Stimulated activated CD4-positive, alpha-beta T cell treated with anti-CD3 and anti-CD28 coated beads, Interleukin-1b, Interleukin-23, amount 100 ng/mL, for 24 hours (primary cell): ENCODE results near the gene ZNF165.
A peak's percentile ranks its signal among the peaks of the same experiment; 100 is the strongest.
"Not testable (repeated sequence)": the region's sequence is repeated elsewhere in the genome, so short reads cannot be mapped to it uniquely, and the experiment has no call there.

Source experiments
- DNase-seq, 4 experiments: peaks; one replicate each; pipeline ENCODE4 v3.0.0-alpha.2; 2020; ENCODE audit warnings: low read depth in 4 of 4, low spot score in 1 of 4

The ZNF165 gene

DNA sequence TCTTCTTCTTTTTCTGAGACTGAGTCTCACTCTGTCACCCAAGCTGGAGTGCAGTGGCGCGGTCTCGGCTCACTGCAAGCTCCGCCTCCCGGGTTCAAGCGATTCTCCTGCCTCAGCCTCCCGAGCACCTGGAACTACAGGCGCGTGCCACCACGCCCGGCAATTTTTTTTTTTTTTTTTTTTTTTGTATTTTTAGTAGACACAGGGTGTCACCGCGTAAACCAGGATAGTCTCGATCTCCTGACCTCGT lies at the start of gene ZNF165:
Gene ZNF165 (plus strand): TSS at position 188 of the 250 bp plus-strand sequence. CDS start 4,913 bp downstream, outside the sequence.
- peak in 1 of 4 experiments; percentile 4 for DNase-seq

DNA sequence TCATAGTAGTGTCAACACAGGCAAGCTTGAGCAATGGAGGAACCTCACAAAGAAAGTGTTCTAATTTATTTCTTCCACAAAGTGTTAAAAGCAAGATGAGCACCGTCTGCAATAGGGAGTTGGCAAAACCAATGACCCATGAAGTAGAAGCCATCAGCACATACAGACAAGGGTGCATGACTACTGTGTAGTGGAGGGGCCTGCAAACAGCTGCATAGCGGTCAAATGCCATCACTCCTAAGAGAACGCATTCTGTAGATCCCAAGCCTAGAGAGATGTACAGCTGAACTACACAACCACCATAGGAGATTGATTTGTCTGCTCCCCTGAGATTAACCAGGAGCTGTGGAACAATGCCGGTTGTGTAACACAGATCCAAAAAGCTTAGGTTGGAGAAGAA lies 26.8 kb upstream of the ZNF165 start:
- DNase-seq: no peak

DNA sequence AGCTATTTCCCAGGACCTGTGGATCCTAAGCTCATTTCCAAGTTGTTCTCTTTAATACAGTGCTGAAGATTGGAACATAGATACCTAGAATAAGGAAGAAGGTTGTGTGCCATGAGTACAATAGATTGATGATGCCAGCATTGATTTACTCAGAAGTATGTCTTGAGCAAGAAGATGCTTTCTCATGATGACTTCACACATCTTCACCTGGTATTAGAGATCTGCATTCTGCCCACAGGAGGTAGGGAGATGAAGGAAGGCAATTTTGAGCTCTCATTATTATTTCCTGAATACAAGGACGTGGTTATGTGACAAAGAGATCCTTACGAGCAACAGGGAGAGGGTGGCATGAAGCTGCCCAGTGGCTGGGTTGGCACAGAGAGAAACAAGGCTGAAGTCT lies 20.0 kb upstream of the ZNF165 start:
- no peak for DNase-seq

DNA sequence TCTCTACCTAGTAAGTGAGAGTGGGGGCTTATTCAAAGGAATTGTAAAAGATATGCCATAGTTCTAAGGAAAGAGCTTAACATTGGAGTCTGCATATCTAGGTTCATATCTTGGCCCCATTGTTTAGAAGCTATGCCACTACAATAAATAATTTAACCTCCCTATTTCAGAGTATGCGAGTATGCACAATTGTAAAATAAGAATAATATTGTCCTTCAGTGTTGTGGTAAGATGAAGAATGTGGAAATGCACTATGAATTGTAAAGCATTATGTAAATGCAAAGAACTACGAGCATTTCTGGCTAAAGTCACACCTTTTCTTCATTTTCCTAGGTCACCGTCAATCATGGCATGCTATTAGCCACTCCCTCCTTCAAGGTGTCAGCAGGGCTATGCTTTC lies 16.1 kb upstream of the ZNF165 start:
- no peak for DNase-seq

DNA sequence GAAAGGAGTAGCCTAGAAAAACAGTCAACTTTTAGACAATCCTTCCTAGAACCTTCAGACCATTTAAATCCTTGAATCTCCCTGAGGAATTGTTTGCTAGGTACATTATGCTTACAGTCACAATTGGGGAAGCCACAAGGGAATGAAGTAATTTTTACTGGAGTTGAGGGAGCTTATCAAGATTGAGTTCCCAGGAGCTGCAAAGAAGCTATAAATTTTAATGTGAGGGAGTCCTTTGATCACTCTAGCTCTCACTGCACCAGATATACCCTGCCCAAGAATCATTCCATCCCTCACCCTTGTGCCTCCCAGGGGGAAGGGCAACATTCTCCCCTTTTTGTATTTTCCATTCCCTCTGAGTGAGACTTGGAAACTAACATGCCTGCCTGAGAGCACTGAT lies 12.3 kb upstream of the ZNF165 start:
- DNase-seq: no peak

DNA sequence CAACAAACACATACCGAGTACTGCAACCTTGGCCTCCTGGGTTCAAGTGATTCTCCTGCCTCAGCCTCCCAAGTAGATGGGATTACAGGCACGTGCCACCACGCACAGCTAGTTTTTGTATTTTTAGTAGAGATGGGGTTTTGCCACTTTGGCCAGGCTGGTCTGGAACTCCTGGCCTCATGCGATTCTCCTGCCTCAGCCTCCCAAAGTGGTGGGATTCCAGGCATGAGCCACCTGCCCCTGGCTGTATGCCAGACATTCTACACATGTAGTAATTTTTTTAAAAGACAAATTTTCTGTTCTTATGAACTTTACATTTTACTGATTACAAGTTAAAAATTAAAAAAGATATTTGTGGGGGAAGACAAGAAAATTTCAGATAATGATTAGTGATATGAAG lies 9.4 kb upstream of the ZNF165 start:
- DNase-seq: not testable (repeated sequence)

DNA sequence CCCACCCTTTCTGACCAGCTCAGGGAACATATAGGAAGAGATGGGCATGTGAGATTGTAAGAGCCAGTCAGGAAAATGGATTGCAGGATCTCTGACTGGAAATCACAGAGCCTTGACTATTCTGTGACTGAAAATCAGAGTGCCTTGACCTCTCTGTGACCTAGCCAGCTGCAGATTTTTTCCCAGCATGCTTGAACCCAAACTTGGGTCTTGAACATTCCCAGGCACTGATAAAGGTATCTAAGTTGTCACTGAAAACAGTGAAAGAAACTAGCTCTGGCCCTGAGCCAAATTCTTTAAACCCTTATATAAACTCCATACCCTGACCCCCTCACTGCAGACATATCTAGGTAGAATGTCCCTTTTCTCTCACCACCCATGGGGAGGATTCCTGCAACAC lies 2.3 kb upstream of the ZNF165 start:
- DNase-seq: no peak

DNA sequence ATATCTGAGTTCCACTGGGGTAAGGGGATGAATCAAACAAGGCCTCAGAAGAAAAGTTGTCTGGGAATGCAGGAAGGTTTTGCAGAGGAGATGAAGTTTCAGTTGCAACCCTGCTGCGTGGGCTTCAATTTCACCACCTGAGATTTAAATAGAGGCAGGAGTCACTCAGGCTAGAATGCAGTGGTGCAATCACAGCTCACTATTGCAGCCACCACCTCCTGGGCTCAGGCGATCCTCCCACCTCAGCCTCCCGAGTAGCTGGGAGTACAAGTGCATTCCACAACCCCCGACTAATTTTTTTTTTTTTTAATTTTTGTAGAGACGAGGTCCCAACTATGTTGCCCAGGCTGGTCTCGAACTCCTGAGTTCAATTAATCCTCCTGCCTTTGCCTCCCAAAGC lies 1.5 kb upstream of the ZNF165 start:
- DNase-seq: no peak

DNA sequence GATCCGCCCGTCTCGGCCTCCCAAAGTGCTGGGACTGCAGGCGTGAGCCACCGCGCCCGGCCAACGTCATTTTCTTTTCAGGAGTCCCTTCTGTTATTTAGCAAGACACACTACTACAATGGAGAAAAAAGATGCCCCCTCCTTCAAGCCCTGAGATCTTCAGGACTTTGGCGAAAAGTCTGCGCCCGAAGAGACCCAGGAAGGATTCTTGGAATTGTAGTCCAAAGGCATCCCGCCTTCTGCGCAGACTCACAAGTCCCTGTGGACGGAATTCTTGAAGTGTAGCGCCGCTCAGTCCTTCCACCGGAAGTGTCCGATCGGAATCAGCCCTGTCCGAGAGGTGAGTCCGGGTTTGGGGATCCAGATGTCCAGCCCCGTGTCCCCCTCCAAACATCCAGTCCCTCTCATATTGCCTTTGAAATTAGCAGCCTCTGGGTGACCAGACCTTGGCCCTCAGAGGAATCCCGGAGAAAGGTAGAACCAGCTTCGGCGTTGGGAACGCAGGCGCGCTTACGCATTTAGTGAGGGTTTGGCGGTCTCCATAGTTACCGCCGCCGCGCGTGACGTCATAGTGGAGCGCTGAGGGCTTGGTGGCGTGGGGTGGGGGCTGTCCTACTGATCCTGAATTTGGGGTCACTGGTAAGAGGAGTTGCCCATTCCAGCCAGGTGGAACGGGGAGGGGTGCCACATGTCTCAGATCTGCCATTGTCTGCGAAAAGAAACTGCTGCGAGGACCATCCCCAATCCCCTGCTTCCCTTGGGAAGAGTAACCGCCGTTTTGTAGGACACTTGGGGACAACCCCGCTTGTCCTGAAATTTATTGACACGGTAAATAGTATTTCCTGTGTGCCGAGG lies 490 bp downstream of the ZNF165 start:
- peak; percentile 80 to 87 (median 83) for DNase-seq

DNA sequence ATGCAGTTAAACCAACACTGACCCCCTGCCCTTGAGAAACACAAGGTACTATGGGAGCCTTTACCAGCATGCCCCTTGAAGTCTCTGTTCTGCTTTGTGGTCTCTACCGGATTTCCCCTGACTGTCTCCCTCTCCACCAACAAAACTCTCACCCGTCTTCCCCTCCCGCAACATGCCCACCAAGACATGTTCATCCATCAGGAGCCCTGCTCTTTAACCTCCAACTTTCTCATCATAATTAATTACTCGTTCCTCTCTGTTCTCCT lies 1.1 kb downstream of the ZNF165 start:
- no peak for DNase-seq

DNA sequence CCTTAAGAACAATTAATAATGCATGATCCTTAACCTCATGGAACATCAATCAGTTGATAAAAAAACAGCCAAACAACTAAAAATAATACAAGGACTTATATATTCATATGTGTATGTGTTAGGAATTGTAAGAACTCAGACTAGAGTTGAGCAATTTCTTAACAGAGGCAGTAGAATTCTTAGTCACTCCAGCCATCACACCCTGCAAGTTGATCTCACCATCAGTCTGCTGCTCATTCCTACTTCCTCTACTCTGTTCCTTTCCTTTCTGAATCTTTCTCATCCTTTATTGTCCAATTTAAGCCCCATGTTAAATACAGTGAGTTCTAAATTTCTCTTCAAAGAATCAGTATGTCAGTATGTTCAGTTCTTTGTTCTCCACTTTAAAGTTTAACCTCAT lies 2.6 kb downstream of the ZNF165 start:
- no peak for DNase-seq

DNA sequence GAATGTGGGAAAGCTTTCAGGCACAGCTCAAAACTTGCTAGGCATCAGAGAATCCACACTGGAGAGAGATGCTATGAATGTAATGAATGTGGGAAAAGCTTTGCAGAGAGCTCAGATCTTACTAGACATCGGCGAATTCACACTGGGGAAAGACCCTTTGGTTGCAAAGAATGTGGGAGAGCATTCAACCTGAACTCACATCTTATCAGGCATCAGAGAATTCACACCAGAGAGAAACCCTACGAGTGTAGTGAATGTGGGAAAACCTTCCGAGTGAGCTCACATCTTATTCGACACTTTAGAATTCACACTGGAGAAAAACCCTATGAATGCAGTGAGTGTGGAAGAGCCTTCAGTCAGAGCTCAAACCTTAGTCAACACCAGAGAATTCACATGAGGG lies 8.7 kb downstream of the ZNF165 start:
- no peak for DNase-seq

DNA sequence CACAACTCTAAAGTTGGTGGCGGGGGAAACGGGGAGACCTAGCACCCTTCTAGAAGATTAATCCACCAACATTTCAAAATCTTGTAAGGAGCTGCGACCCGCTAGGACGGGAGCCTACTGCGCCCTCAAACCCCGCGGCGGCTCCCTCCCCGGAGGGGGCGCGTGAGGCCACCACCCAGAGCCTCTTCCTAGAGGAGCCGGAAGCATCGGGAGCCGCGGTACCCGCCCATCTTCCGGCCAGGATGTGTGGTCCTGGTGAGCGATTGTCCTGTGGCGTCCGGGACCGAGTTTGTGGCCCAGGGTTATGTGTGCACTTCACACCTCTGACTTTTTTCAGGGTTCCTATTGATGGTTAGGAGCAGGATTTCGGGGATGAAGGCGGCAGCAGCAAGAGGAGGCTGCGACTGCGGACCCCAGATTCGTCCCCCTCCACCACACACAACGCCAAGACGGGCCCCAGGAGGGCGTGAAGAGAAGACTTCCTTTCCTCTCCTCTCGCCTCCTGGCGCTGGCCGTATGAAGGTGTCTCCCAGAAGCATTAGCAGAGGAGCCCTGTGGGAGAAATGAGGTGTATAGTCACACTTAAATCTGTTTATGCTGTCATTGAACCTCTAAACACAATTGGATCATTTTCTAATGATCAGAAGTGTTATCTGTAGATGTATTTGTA lies 10.7 kb downstream of the ZNF165 start:
- no peak for DNase-seq

DNA sequence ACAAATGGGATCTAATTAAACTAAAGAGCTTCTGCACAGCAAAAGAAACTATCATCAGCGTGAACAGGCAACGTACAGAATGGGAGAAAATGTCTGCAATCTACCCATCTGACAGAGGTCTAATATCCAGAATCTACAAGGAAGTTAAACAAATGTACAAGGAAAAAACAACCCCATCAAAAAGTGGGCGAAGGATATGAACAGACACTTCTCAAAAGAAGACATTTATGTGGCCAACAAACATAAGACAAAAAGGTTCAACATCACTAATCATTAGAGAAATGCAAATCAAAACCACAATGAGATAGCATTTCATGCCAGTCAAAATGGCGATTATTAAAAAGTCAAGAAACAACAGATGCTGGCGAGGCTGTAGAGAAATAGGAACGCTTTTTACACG lies 21.9 kb downstream of the ZNF165 start:
- not testable (repeated sequence) for DNase-seq

DNA sequence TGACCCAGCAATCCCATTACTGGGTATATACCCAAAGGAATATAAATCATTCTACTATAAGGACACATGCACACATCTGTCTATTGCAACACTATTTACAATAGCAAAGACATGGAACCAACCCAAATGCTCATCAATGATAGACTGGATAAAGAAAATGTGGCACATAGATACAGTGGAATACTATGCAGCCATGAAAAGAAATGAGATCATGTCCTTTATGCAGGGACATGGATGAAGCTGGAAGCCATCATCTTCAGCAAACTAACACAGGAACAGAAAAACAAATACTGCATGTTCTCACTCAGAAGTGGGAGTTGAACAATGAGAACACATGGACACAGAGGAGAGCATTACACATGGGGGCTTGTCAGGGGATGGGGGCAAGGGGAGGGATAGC lies 22.3 kb downstream of the ZNF165 start:
- DNase-seq: not testable (repeated sequence)

DNA sequence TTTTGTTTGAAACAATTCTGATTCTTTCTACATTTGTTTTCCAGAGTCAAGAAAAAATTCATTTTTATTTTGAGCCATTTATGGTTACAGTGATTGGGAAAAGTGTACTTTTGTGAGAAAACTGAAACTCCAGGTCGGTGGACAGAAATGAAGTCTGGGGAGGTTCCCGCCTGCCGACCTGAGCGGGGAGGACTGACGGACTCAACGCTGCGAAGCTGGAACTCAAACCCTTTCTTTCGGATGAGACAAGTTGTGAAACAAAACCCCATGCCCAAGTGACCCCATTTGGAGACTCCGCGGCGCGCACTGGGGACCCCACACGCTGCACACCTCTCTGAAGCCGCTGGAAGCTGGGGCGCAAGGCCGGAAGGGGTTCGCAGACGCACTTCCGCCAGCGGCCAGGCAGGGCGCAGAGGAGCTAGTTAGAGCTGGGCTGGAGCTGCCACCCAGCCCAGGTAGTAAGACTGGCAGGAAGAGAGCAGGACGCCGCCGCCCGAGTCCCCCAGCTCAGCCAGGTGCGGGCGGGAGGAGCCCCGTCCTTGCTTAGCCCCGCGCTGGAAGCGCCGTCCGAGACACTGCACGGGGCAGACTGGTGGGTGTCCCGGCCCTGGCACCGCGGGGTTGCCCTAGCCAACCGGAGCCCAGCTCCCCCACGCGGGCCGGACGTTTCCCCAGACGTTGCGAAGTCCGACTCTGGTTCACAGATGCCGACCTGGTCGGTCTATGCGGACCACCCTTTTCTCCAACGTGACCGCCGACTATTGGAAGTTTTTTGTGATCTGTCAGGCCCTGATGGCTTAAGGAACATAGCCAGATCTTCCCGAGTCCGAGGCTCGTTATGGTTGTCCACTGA lies 24.2 kb downstream of the ZNF165 start:
- peak; percentile 49 to 71 (median 62) for DNase-seq

DNA sequence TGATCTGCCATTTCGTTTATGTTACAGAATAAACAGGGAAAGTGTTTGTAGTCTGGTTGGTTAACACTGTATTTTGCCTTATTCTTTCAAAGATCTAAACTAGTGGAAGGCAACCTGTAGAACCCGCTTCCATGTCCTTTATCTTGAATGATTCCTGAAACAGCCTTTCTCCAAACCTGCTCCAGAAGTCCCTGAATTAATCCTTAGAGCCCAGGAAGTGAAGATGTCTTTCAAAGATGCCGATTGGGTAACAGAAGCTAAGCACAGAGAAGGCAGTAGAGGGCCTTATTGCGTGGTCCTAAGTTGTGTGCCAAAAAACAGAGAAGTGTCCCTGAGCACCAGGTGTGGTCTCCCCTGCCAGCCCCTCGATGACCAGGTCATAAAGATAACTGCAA lies 24.9 kb downstream of the ZNF165 start:
- DNase-seq: no peak

DNA sequence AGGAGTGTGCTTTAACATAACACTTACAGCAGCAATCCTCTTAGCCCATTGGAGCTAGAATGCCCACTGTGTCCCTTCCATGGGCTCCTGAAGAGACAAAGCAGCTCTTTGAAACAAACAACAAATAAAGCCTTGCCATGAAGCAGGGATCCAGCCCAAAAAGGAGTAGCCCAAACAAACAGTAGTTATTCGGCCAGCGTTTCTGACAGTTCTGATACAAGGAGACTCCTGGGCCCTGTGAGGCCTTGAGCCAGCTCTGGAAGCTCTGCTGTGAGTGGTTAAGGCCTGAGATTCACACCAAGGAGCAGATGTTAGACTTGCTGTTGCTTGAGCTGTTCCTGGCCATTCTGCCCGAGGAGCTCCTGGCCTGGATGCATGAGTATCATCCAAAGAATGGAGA lies 27.1 kb downstream of the ZNF165 start:
- no peak for DNase-seq

DNA sequence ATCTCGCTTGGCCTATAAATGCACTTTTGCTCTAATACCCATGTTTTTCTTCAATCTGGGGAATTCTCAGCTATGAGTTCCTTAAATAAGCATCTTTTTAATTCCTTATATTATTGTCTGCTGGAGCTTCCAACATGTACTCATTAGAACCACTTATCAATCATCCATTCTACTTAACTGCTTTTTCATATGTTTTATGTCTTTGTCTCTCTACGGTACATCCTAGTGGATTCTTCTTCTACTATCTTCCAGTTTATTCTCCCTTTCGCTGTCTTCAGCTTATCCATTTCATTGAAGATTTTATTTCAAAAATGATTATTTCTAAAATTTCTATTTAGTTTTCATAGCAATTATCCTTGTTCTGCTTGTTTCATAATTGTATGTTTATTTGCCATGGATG lies 31.6 kb downstream of the ZNF165 start:
- DNase-seq: no peak

DNA sequence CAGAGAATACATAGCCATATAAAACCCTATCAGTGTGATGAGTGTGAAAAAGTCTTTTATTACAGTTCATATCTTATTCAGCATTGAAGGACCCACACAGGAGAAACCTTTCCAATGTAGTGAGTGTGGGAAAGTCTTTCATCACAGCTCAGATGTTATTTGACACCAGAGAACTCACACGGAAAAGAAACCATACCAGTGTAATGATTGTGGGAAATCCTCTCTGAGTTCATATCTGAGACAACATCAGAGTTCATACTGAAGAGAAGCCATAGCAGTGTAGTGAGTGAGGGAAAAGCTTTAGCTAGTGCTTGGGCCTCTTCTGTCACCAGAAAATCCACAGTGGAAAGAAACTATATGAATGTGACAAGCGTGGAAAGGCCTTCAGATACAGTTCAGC lies 35.4 kb downstream of the ZNF165 start:
- no peak for DNase-seq

DNA sequence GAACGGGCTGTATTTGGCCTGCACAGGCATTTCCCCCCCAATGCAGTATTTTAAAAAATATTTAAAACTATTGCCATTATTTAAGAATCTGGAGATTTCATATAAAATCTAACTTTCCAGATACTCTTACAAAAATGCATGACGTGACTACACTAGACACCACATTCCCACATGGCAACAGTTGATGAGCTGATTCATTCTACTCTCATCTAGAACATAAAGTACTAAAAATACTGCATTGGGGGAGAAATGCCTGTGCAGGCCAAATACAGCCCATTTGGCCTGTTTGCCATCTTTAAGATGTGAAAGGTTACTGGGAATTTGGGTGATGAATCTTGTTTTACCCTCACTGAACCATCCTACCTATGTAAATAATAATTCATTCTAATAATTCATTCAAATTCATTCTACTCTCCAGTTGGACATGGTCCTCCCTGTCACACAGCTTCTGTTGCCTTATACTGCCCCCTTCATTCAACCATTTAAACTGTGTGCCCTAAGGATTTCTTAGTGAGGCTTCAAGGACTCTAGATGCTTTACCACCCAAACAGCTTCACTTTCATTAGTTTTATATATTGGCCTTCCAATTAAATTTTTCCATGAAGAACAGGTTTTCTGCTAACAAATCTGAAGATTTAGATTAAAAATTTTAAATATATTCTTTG lies 37.1 kb downstream of the ZNF165 start:
- no peak for DNase-seq

DNA sequence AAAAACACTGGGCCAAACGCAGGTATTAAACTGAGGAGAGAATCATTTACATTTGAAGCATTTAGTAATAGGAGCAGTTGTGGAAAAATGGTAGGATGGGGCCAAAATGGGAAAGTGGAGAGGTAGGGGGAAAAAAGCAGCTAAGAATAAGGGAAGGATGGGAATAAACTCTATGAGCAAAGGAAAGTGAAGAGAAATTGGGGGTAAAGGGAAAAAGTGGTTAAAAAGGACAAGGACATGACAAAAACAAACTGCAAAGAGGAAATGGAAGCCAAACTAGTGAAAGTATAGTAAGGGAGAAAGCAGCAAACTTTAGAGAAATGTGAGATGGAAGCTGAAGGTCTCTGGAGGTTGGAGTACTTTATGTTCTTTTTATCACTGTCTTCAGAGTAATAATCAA lies 37.8 kb downstream of the ZNF165 start:
- no peak for DNase-seq
